OCI-LY3 (cell line): Measurements from ENCODE around the gene ZNF684.

ENCODE experiments used
- H2AFZ ChIP-seq: fragments of 200-600, 300-600 bp; shearing (Covaris generic); 2 replicates; pipeline ENCODE4 v1.6.0; 2014; ENCODE audit warnings: antibody characterized with exemption, low read depth, low read length
- H3K27ac ChIP-seq: fragments of 200-600, 300-600 bp; sonication (generic); 2 replicates; pipeline ENCODE4 v1.5.1; 2014; ENCODE audit warnings: mild to moderate bottlenecking, low read length, moderate library complexity, mixed read lengths
- H3K27me3 ChIP-seq: fragments of 200-600, 300-600 bp; sonication (generic); 2 replicates; pipeline ENCODE4 v1.6.1; 2014; ENCODE audit warnings: low read depth, low read length, mixed read lengths
- H3K36me3 ChIP-seq: fragments of 200-600, 300-600 bp; sonication (generic); replicated peaks from 2 replicates; pipeline ENCODE3; 2014; ENCODE audit warnings: low read depth, low read length, mixed read lengths
- H3K4me1 ChIP-seq: fragments of 300-600, 200-600 bp; sonication (generic); 2 replicates; pipeline ENCODE4 v1.6.1; 2014; ENCODE audit warnings: low read length, mixed read lengths
- H3K4me2 ChIP-seq: fragments of 200-600, 300-600 bp; sonication (generic); 2 replicates; pipeline ENCODE4 v1.6.1; 2014; ENCODE audit warnings: low read length, mixed read lengths
- H3K4me3 ChIP-seq: fragments of 300-600, 200-600 bp; sonication (generic); 2 replicates; pipeline ENCODE4 v1.5.1; 2014; ENCODE audit warnings: antibody characterized with exemption, mild to moderate bottlenecking, low read length, moderate library complexity
- H3K79me2 ChIP-seq: fragments of 300-600, 200-600 bp; shearing (Covaris generic); 2 replicates; pipeline ENCODE4 v1.6.1; 2014; ENCODE audit warnings: mild to moderate bottlenecking, low read length, mixed read lengths
- H3K9ac ChIP-seq: fragments of 300-600, 200-600 bp; shearing (Covaris generic); 2 replicates; pipeline ENCODE4 v1.6.0; 2014; ENCODE audit warnings: mild to moderate bottlenecking, low read length, moderate library complexity
- H3K9me3 ChIP-seq: fragments of 200-600, 300-600 bp; shearing (Covaris generic); 2 replicates; pipeline ENCODE4 v1.6.1; 2014; ENCODE audit warnings: low read length, mixed read lengths; ENCODE audit not compliant: insufficient read depth
- H4K20me1 ChIP-seq: fragments of 200-600, 300-600 bp; sonication (generic); 2 replicates; pipeline ENCODE4 v1.6.1; 2016; ENCODE audit warnings: low read length, mixed read lengths; ENCODE audit not compliant: insufficient read depth
- EZH2phosphoT487 ChIP-seq: fragments of 200-600 bp; shearing (Covaris generic); IDR thresholded peaks from 2 replicates; pipeline ENCODE4 v1.6.1; 2018; ENCODE audit warnings: antibody characterized with exemption, mixed run types, low read depth
- TF ChIP-seq, protein P1 (sequence below): fragments of 200-600, 300-600 bp; sonication (generic); IDR thresholded peaks from 2 replicates; pipeline ENCODE4 v1.5.1; 2014; ENCODE audit warnings: antibody characterized with exemption, low read length, low read depth

ZNF684 gene

GRCh38 chr1:40508375-40509341, 22.8 kb upstream of the ZNF684 start, which contains the start of gene EXO5:
Gene EXO5 (plus strand): TSS chr1:40508767. CDS start chr1:40514545, 5,778 bp downstream.
- H3K9me3 ChIP-seq = no peaks in the 10 kb centered on the region
- no peak for TF ChIP-seq EZH2phosphoT487
- TF ChIP-seq, protein P1, sequence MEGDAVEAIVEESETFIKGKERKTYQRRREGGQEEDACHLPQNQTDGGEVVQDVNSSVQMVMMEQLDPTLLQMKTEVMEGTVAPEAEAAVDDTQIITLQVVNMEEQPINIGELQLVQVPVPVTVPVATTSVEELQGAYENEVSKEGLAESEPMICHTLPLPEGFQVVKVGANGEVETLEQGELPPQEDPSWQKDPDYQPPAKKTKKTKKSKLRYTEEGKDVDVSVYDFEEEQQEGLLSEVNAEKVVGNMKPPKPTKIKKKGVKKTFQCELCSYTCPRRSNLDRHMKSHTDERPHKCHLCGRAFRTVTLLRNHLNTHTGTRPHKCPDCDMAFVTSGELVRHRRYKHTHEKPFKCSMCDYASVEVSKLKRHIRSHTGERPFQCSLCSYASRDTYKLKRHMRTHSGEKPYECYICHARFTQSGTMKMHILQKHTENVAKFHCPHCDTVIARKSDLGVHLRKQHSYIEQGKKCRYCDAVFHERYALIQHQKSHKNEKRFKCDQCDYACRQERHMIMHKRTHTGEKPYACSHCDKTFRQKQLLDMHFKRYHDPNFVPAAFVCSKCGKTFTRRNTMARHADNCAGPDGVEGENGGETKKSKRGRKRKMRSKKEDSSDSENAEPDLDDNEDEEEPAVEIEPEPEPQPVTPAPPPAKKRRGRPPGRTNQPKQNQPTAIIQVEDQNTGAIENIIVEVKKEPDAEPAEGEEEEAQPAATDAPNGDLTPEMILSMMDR = no peak
- no peaks in the 10 kb centered on the region for H3K27me3 ChIP-seq
- H3K4me2 ChIP-seq = no peak within 1 kb of the TSS
- no peak within 1 kb of the TSS for H3K4me3 ChIP-seq
- no peak within 1 kb of the TSS for H3K9ac ChIP-seq
- H3K4me1 ChIP-seq = no peaks in the 10 kb centered on the region
- H4K20me1 ChIP-seq = no peaks in the 10 kb centered on the region
- H2AFZ ChIP-seq = no peak within 1 kb of the TSS
- H3K79me2 ChIP-seq = no peaks in the 10 kb centered on the region
- H3K36me3 ChIP-seq = no peaks in the 10 kb centered on the region
- no peak within 1 kb of the TSS for H3K27ac ChIP-seq

DNA sequence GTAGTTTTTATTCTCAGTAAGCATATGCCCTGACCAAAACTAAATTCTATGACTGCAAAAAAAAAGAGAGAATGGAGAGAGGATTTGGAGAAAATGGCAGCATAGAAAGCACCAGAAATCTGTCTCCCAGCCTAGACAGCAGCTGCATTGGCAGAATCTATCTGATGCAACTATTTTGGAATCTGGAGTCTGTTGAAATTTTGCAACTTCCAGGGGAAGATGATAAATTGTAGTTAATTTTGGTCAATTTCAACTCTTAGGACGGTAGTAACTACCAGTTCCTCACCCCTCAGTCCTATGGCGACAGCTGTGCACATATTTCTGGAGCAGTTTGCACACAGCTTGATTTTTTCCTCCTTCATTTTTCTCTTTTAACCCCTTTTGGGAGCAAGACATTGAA, 11.9 kb upstream of the ZNF684 start:
- Histone ChIP-seq H4K20me1 (no peaks in the 10 kb centered on the region), H3K9ac (no peak overlapping the region), H2AFZ (no peak overlapping the region), H3K36me3 (no peaks in the 10 kb centered on the region), H3K27me3 (no peaks in the 10 kb centered on the region), H3K79me2 (no peaks in the 10 kb centered on the region), H3K4me3 (no peak overlapping the region), H3K27ac (no peak overlapping the region), H3K9me3 (no peaks in the 10 kb centered on the region), H3K4me2 (no peak overlapping the region), H3K4me1 (no peaks in the 10 kb centered on the region)
- no peak for TF ChIP-seq EZH2phosphoT487

DNA sequence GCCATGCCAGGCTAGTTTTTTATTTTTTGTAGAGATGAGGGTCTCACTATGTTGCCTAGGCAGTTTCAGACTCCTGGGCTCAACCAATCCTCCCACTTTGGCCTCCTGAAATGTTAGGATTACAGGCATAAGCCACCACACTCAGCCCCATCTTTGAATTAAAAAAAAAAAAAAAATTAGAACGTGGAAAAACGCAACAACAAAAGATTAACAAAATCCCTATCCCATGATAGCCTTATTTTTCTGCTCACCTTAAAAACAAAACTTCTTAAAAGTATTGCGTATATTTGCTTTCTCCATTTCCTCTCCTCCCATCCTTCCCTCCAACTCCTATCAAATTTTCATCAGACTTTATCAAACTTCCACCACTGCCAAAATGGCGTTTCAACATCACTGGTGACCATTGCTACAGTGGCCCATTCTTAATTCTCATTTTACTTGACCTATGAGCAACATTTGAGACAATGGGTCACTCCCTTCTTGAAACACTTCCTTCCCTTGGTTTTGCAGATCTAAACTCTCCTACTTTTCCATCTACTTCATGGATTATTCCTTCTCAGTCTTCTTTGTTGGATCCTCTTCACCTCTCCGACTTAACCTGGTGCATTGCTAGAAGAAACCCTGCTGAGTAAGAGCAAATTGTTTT, 579 bp upstream of the ZNF684 start:
- peak overlapping the region; percentile 24; the same call in 1 of the 2 replicates for H3K27ac ChIP-seq

GRCh38 chr1:40532062-40532389, 589 bp downstream of the ZNF684 start:
- H3K27me3 ChIP-seq = no peaks in the 10 kb centered on the region
- H3K36me3 ChIP-seq = peaks cover 8% of the 10 kb centered on the region
- H3K27ac ChIP-seq = peak overlapping the region; percentile 42
- H3K9ac ChIP-seq = peak overlapping the region; percentile 84
- no peaks in the 10 kb centered on the region for H3K9me3 ChIP-seq
- TF ChIP-seq, protein P1 = no peak
- TF ChIP-seq EZH2phosphoT487 = no peak
- peaks cover 5% of the 10 kb centered on the region; the same call in 1 of the 2 replicates for H3K79me2 ChIP-seq
- H4K20me1 ChIP-seq = no peaks in the 10 kb centered on the region
- H3K4me3 ChIP-seq = peak overlapping the region; percentile 100
- peaks cover 16% of the 10 kb centered on the region for H3K4me1 ChIP-seq
- H2AFZ ChIP-seq = peak overlapping the region; percentile 95
- peak overlapping the region; percentile 99 for H3K4me2 ChIP-seq

More for the DNA sequence above, 579 bp upstream of the ZNF684 start:
- peak overlapping the region; percentile 99 for H3K4me2 ChIP-seq
- H3K79me2 ChIP-seq = peaks cover 5% of the 10 kb centered on the region; the same call in 1 of the 2 replicates
- TF ChIP-seq EZH2phosphoT487 = no peak
- TF ChIP-seq, protein P1 = no peak
- H2AFZ ChIP-seq = peak overlapping the region; percentile 99
- H3K4me1 ChIP-seq = peaks cover 16% of the 10 kb centered on the region
- no peaks in the 10 kb centered on the region for H4K20me1 ChIP-seq
- peak overlapping the region; percentile 84 for H3K9ac ChIP-seq
- no peaks in the 10 kb centered on the region for H3K9me3 ChIP-seq
- H3K36me3 ChIP-seq = peaks cover 8% of the 10 kb centered on the region
- no peaks in the 10 kb centered on the region for H3K27me3 ChIP-seq
- H3K4me3 ChIP-seq = peak overlapping the region; percentile 100
